HG03520 (cell line): ENCODE measurements around the gene NAV2.
"Not testable (repeated sequence)": the region's sequence is repeated elsewhere in the genome, so short reads cannot be mapped to it uniquely, and the experiment has no call there.

Experiments
- ATAC-seq: cut with Tn5 transposase; IDR thresholded peaks from one replicate; pipeline ENCODE4 v1.9.1; 2021; ENCODE audit warnings: mild to moderate bottlenecking, moderate library complexity; ENCODE audit not compliant: unreplicated experiment

The NAV2 gene

GRCh38 chr11:20066013-20066782, 353.6 kb downstream of the NAV2 start:
- no peak for ATAC-seq

- ATAC-seq, result no peak
Measured at GRCh38 chr11:20066783-20067156, 354.1 kb downstream of the NAV2 start.

GRCh38 chr11:20067665-20068064, 355.0 kb downstream of the NAV2 start:
- ATAC-seq, result no peak

DNA sequence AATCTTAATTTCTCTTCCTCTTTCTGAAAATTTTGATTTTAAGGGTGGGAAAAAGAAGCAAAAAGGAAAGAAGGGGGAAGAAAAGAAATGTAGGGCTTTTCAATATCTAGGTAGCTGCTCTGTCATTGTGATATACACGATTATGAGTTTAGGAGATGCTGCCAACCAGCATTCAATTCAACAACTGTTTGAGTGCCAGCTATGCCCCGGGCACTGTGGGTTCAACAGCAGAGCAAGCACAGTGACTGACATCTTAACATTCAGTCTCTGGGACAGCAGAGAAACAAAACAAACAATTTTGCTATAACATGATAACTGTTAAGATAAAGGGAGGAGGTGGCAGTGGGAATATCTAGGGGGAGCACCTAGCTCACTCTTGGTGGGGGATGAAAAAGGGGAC, 356.1 kb downstream of the NAV2 start:
- ATAC-seq, result no peak

DNA sequence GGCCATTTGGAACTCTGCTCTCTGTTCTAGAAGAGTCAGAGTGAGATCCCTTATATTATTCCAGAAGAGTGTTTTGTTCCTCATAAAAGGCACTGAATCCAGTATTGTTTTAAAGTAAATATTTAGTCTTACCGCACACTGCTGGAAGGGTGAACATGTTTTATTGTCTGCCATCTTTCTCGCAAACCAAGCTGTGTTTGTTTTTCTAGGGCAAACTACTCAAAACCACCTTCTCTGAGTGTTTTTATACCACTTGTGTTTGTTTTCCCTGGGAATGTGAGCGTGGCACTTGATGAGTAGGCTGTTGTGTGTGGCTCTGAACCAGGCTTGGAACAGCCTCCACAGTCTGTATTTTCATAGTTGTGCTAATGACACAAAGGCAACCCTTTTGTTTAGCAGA, 357.8 kb downstream of the NAV2 start:
- ATAC-seq, result no peak

DNA sequence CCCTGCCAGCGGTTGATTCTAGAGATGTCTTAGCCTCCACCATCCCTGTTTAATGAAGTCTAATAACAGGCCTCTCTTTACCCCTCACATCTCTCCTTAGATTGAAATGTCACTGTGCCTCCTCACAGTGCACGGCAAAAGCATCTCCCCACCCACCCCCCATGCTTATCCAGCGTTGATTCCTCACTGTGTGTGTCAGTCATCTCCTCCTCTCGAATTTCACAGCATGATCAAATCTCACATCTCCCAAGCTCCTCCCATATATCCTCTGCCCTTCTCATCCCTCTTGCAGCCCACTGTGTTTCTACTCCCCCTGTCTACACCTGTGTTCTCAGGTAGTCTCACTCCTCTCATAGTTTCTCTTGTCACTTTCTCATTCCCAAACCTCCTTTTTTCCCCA, 363.0 kb downstream of the NAV2 start:
- ATAC-seq, result no peak

- no peak for ATAC-seq
Measured at GRCh38 chr11:20078846-20079245, 366.2 kb downstream of the NAV2 start.

DNA sequence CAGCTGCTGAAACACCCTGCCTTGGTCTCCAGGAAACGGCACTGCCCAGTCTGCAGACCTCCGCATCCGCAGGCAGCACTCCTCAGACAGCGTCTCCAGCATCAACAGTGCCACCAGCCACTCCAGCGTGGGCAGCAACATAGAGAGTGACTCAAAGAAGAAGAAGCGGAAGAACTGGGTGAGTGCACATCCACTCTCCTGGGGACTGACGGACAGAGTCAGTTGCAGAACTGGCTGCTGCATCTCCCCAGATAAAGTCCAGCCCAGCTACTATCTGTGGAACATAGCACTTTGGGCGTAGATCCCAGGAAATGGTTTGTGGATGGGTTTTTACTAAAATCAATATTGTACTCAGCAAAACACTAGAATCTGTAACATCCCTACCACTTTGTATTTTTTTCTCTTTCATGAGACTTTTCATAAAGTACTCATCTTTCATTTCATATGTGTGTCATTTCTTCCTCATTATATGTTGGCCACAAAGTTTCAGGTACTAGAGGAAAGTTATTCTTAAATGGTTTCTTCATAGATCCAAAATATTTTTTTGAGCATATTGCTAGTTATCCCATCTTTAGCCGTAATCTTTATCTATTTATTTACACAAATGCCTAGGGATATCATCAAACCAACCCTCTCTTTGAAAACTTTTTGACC, 367.5 kb downstream of the NAV2 start:
- no peak for ATAC-seq

- no peak for ATAC-seq
Measured at GRCh38 chr11:20081336-20081735, 368.7 kb downstream of the NAV2 start.

DNA sequence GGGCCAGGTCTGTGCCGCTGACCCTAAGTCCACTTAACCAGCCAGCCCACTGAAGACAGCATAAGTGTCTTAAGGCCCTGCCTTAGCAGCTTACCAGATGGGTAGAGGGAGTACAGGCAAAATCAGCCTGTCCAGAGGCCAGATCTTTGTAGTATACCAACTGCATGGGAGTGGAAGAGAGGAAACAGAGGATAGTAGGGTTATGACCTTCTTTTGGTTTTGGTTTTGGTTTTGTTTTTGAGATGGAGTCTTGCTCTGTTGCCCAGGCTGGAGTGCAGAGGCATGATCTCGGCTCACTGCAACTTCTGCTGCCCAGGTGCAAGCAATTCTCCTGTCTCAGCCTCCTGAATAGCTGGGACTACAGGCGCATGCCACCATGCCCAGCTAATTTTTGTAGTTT, 371.2 kb downstream of the NAV2 start:
- not testable (repeated sequence) for ATAC-seq

DNA sequence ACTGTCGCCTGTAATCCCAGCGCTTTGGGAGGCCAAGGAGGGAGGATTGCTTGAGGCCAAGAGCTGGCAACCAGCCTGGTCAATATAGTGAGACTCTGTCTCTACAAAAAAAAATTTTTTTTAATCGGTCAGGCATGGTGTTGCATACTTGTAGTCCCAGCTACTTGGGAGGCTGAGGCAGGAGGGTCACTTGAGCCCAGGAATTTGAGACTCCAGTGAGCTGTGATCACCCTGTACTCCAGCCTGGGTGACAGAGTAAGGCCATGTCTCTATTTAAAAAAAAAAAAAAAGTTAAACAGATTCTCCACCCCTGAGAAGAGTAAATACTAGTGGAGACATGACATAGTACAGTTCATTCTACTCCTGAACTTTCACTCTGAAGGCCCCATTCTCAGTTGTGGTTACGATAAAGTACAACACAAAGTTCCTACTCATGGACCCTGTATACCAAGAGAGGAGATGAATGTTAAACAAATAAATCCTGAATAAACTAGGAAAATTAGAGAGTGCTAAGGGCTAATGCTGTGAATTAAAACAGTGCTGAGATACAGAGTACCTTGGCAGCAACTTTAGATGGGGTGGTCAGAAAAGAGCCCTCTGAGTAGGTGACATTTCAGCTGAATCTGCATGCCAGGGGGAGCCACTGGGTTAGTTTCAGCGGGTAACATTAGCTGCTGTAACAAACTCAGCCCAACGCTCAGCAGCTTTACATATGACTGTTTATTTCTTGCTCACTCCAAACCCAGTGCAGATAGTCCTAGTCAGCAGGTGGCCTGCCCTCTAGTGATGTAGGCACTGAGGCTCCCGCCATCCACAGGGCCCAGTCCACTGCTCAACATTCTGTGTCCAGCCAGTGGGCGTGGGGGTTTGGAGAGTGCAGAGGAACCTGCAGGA, 372.5 kb downstream of the NAV2 start:
- ATAC-seq, result no peak

- no peak for ATAC-seq
Measured at GRCh38 chr11:20085918-20086317, 373.3 kb downstream of the NAV2 start.

- ATAC-seq, result no peak
Measured at GRCh38 chr11:20087118-20087521, 374.5 kb downstream of the NAV2 start.

GRCh38 chr11:20088397-20089225, 376.0 kb downstream of the NAV2 start:
- no peak for ATAC-seq

DNA sequence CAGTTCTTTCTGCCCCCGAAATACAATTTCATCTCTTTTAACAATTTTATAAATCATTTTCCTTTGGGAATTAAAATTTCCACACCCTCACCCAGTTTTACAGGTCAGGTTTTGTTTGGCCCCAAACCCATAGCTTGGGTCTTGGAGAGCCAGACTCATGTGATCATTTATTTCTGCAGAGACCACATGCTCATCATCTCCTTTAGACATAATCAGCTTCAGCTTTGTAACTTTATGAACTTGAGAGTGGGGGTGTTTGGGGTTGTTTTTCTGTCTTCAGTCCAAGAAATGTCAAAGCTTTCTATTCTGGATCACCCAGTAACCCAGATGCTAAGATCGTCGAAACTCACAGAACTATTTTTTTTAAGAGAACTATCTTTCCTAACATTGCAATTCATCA, 376.7 kb downstream of the NAV2 start:
- ATAC-seq, result no peak

- ATAC-seq, result no peak
Measured at GRCh38 chr11:20089796-20090653, 377.4 kb downstream of the NAV2 start.

- ATAC-seq, result no peak
Measured at GRCh38 chr11:20090654-20091374, 378.2 kb downstream of the NAV2 start.

- ATAC-seq, result no peak
Measured at GRCh38 chr11:20093775-20094174, 381.1 kb downstream of the NAV2 start.

DNA sequence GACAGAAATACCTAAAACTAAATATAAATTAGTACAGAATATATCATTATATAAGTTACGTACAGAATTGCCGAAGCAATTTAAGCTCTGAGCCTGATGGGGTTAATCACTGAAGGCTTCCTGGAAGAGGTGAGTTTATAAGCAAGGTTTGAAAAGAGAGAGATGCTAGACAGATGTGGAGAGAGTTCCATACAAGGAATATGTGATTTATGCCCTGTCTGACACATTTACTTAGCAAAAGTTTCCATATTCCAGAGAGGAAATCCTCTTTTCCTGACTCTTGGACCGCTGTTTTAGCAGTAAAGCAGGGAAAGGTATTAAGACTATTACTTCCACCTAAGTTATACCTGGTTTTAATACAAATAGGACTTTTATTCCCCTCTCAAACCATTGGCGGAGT, 382.6 kb downstream of the NAV2 start:
- ATAC-seq, result no peak
